Glutamatergic neuron (in vitro differentiated cells): Measurements from ENCODE around the gene TSHZ1. TPM values are rescaled to one million over a fixed set of nuclear protein-coding genes. Genes with fewer than 3 reads are reported as not detected.

ENCODE experiments used
- DNase-seq: peaks from one replicate; pipeline ENCODE4 v3.0.0; 2022
- H3K27ac Mint-ChIP-seq: one replicate; pipeline ENCODE4 v1.8.0; 2020; ENCODE audit warnings: mild to moderate bottlenecking, mixed read lengths, inconsistent platforms; ENCODE audit not compliant: unreplicated experiment
- H3K27me3 Mint-ChIP-seq: one replicate; pipeline ENCODE4 v1.8.0; 2020; ENCODE audit warnings: mild to moderate bottlenecking, moderate library complexity, mixed read lengths, inconsistent platforms; ENCODE audit not compliant: unreplicated experiment
- H3K36me3 Mint-ChIP-seq: one replicate; pipeline ENCODE4 v1.8.0; 2020; ENCODE audit warnings: mild to moderate bottlenecking, mixed read lengths, inconsistent platforms; ENCODE audit not compliant: unreplicated experiment
- H3K4me1 Mint-ChIP-seq: one replicate; pipeline ENCODE4 v1.8.0; 2020; ENCODE audit warnings: mild to moderate bottlenecking, low read depth, mixed read lengths, inconsistent platforms; ENCODE audit not compliant: unreplicated experiment
- H3K4me3 Mint-ChIP-seq: one replicate; pipeline ENCODE4 v1.8.0; 2020; ENCODE audit warnings: mild to moderate bottlenecking, mixed read lengths, inconsistent platforms; ENCODE audit not compliant: unreplicated experiment
- H3K9me3 Mint-ChIP-seq: one replicate; pipeline ENCODE4 v1.8.0; 2020; ENCODE audit warnings: mild to moderate bottlenecking, moderate library complexity, mixed read lengths, inconsistent platforms; ENCODE audit not compliant: unreplicated experiment
- total RNA-seq: library from RNA; stranded (reverse); fragmentation: NEBNext Ultra II Directional; extraction: Animal tissue kit (Norgen Biotek cat#: 25700); gene quantifications from one replicate; pipeline ENCODE4 v1.2.1, GENCODE V29; 2021; ENCODE audit not compliant: unreplicated experiment
- TF ChIP-seq, protein P1 (sequence below): fragments of 200-600 bp; sonication (generic); IDR thresholded peaks from one replicate; pipeline ENCODE4 v1.5.0; 2021; ENCODE audit not compliant: partially characterized antibody, unreplicated experiment

The TSHZ1 gene
- total RNA-seq, 1 donor from 2014 or later, result 5.3 TPM

DNA sequence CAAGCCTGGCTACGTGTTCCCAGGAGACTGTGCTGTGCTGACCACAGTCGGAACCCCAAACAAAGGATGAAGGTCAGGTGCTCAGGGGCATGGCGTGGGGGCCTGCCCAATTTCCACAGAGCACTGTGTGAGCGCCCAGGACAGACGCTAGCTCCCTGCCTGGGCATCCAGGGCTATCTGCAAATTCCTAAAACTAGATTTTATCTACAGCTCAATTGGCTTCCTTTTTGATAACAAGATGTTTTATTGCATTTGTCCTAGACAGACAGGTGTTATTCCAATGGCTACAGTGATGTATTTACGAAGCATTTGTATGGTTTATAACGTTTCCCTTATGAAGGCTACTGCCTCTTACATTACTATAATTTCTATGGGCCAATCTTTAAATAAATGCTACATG, 17.7 kb upstream of the TSHZ1 start:
- H3K9me3 Mint-ChIP-seq, result peaks cover 4% of the 10 kb centered on the region
- TF ChIP-seq, protein P1, sequence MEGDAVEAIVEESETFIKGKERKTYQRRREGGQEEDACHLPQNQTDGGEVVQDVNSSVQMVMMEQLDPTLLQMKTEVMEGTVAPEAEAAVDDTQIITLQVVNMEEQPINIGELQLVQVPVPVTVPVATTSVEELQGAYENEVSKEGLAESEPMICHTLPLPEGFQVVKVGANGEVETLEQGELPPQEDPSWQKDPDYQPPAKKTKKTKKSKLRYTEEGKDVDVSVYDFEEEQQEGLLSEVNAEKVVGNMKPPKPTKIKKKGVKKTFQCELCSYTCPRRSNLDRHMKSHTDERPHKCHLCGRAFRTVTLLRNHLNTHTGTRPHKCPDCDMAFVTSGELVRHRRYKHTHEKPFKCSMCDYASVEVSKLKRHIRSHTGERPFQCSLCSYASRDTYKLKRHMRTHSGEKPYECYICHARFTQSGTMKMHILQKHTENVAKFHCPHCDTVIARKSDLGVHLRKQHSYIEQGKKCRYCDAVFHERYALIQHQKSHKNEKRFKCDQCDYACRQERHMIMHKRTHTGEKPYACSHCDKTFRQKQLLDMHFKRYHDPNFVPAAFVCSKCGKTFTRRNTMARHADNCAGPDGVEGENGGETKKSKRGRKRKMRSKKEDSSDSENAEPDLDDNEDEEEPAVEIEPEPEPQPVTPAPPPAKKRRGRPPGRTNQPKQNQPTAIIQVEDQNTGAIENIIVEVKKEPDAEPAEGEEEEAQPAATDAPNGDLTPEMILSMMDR, result no peak
- no peaks in the 10 kb centered on the region for H3K4me1 Mint-ChIP-seq
- H3K27ac Mint-ChIP-seq, result no peak overlapping the region
- no peaks in the 10 kb centered on the region for H3K36me3 Mint-ChIP-seq
- no peak overlapping the region for H3K4me3 Mint-ChIP-seq
- no peaks in the 10 kb centered on the region for H3K27me3 Mint-ChIP-seq
- DNase-seq, result no peak

DNA sequence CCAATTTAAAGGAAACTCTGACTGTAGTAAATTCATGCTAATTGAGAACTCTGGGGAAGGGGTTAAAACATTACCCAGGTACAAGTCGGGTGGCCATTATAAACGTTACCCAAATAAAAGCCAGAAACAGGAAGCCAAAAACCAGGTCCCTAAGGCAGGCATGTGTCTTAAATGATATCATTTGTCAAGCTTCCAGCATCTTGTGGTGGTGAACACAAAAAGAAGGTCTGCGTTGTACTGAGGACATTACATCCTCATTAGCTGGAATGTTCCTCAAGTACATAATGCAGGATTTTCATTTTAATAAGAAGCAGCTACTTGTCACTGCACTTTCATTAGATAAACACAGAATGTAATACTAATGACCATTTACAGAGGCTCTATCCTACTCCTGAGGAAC, 12.6 kb upstream of the TSHZ1 start:
- Mint-ChIP-seq H3K4me3 (no peak overlapping the region), H3K36me3 (no peaks in the 10 kb centered on the region), H3K27ac (no peak overlapping the region), H3K9me3 (no peaks in the 10 kb centered on the region), H3K27me3 (no peaks in the 10 kb centered on the region), H3K4me1 (no peaks in the 10 kb centered on the region)
- DNase-seq, result no peak
- TF ChIP-seq, protein P1, result no peak

DNA sequence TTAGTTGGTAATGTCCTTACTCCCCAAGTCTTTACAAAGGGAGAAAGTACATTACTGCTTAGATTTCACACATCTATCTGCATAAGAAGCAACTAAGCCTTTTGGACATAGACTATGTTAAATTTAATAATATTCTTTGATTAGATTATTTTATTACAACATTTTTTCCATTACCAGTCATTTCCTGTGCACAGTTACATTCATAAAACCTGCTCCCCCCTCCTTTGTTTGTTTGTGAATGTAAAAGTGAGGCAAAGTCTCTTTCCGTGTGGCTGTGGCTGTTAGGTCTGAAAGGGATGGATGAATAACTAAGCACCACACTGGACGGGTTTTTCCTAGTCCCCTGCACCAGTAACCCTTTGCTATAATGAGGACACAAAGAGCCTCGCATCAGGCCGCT, 11.3 kb upstream of the TSHZ1 start:
- Mint-ChIP-seq H3K9me3 (no peaks in the 10 kb centered on the region), H3K4me1 (no peaks in the 10 kb centered on the region), H3K36me3 (no peaks in the 10 kb centered on the region), H3K27me3 (no peaks in the 10 kb centered on the region), H3K4me3 (no peak overlapping the region), H3K27ac (no peak overlapping the region)
- no peak for DNase-seq
- TF ChIP-seq, protein P1, result no peak

GRCh38 chr18:75200071-75200470, 10.5 kb upstream of the TSHZ1 start:
- H3K4me3 Mint-ChIP-seq, result no peak overlapping the region
- H3K9me3 Mint-ChIP-seq, result no peaks in the 10 kb centered on the region
- H3K27me3 Mint-ChIP-seq, result no peaks in the 10 kb centered on the region
- H3K4me1 Mint-ChIP-seq, result peaks cover under 1% of the 10 kb centered on the region
- no peak overlapping the region for H3K27ac Mint-ChIP-seq
- TF ChIP-seq, protein P1, result no peak
- no peak for DNase-seq
- no peaks in the 10 kb centered on the region for H3K36me3 Mint-ChIP-seq

GRCh38 chr18:75200605-75201280, 9.9 kb upstream of the TSHZ1 start:
- Mint-ChIP-seq H3K4me3 (no peak overlapping the region), H3K36me3 (no peaks in the 10 kb centered on the region), H3K27ac (no peak overlapping the region), H3K27me3 (peaks cover 3% of the 10 kb centered on the region), H3K4me1 (peaks cover 5% of the 10 kb centered on the region), H3K9me3 (peaks cover 4% of the 10 kb centered on the region)
- no peak for DNase-seq
- TF ChIP-seq, protein P1, result no peak
